GM18858 (cell line): ENCODE results near the gene NPAT.
"Not testable (repeated sequence)": the region's sequence is repeated elsewhere in the genome, so short reads cannot be mapped to it uniquely, and the experiment has no call there.

ENCODE experiments used
- ATAC-seq: cut with Tn5 transposase; IDR thresholded peaks from one replicate; pipeline ENCODE4 v1.9.1; 2021; ENCODE audit not compliant: unreplicated experiment

Gene NPAT

GRCh38 chr11:108160970-108161566 is 61.4 kb downstream of the NPAT start:
- peak; percentile 95 for ATAC-seq

- no peak for ATAC-seq
These were observed 67.8 kb downstream of the NPAT start for GRCh38 chr11:108154591-108154990.

DNA sequence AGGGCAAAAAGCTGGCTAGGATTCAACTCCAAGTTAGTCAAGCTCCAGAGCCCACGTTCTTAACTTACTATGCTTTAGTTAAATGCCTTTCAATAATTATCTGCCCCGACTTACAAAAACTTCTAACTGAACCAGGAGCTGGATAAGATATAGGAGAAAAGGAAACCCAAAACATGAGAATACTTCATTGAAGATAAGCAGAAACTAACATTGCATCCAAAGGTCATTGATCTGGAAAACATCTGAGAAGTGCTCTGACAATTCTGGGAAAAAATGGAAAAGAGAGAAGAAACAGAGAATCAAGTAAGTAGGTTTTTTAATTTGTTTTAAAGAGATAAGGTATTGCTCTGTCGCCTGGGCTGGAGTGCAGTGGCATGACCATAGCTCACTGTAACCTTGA is 73.9 kb downstream of the NPAT start:
- ATAC-seq, result no peak

DNA sequence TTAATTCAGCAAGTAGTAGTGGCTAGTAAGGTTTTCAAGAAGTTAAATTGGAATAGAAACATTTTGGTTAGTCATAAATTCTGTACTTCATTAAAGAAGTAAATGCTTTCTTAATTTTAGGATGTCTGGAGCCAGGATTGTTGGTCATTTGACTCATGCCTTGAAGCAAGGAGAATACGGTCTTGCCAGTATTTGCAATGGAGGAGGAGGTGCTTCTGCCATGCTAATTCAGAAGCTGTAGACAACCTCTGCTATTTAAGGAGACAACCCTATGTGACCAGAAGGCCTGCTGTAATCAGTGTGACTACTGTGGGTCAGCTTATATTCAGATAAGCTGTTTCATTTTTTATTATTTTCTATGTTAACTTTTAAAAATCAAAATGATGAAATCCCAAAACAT is 75.3 kb downstream of the NPAT start:
- no peak for ATAC-seq

DNA sequence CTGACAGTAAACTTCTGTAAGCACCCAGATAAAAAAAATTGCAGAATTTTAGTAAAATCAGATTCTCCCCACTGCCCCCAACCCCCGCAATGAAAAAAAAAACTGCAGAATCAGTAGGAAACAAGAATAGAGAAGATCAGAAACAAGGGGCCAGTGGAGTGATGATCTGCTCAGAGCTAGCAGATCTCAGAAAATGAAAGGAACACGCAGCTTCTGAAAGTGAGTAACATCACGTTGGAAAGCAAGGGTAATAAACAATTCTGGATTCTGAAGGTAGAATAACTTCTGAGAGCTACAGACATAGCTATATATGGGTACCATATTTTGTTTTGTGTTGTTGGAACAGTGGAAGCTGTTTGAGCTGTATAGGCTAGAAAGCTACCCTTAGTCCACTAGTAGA is 77.8 kb downstream of the NPAT start:
- ATAC-seq, result no peak

- ATAC-seq, result no peak
These were observed 80.1 kb downstream of the NPAT start for GRCh38 chr11:108142304-108142703.

- ATAC-seq, result no peak
These were observed 85.2 kb downstream of the NPAT start for GRCh38 chr11:108137212-108137611.

- ATAC-seq, result no peak
These were observed 86.4 kb downstream of the NPAT start for GRCh38 chr11:108135845-108136544.

DNA sequence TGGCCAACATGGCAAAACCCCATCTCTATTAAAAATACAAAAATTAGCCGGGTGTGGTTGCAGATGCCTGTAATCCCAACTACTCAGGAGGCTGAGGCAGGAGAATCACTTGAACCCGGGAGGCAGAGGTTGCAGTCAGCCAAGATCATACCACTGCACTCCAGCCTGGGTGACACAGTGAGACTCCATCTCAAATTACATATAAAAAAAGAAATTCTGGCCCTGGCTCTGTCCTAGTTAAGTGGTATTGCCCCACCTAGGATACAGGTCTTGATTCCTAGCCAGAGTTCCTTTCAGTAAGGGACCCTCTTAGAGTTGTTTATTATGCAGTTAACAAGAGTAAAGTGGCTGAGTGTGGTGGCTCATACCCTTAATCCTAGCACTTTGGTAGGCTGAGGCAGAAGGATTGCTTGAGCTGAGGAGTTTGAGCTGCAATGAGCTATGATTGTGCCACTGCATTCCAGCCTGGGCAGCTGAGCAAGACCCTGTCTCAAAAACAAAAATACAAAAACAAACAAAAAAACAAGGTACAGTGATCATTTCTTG is 89.4 kb downstream of the NPAT start:
- not testable (repeated sequence) for ATAC-seq

DNA sequence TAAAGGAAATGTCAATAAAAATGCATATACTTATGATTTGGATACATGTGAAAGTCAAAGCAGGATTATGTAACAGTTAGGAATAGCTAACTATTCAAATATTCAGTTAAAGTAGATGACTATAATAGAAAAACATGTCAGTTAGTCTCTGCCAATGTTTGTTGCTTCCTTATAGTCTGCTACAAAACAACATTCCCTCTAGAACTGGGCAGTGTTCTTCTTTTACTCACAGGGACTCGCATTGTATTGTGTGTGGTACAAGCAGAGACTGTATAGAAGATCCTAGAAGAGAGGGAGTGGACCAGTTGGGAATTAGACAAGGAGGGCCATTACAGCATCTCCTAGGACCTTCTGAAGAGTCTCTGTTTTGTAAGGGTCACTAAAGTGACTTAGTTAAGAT is 90.4 kb downstream of the NPAT start:
- ATAC-seq, result no peak

GRCh38 chr11:108128772-108129171 is 93.7 kb downstream of the NPAT start:
- ATAC-seq, result no peak

GRCh38 chr11:108125096-108125495 is 97.3 kb downstream of the NPAT start:
- ATAC-seq, result no peak

DNA sequence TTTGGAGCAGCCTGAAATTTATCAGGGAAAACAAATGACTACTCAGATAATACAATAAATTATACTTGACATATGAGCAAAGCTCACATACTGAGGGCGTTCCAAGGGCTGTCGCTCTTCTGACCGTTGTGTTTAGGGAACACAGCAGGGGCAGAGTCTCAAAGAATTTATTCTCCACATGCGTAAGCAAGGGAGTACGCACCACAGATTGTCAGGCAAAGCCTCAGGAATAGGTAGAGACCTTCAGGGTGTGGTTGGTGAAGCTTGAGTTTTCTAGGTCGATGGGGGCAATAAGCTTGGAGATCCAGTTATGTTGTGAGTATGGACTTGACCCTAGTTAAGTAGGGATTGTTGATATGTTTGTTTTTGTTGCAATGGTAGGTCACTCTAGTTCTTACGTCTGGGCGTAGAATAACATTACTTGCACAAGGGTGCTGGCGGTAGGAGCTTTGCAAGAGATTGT is 100.2 kb downstream of the NPAT start:
- ATAC-seq, result no peak

DNA sequence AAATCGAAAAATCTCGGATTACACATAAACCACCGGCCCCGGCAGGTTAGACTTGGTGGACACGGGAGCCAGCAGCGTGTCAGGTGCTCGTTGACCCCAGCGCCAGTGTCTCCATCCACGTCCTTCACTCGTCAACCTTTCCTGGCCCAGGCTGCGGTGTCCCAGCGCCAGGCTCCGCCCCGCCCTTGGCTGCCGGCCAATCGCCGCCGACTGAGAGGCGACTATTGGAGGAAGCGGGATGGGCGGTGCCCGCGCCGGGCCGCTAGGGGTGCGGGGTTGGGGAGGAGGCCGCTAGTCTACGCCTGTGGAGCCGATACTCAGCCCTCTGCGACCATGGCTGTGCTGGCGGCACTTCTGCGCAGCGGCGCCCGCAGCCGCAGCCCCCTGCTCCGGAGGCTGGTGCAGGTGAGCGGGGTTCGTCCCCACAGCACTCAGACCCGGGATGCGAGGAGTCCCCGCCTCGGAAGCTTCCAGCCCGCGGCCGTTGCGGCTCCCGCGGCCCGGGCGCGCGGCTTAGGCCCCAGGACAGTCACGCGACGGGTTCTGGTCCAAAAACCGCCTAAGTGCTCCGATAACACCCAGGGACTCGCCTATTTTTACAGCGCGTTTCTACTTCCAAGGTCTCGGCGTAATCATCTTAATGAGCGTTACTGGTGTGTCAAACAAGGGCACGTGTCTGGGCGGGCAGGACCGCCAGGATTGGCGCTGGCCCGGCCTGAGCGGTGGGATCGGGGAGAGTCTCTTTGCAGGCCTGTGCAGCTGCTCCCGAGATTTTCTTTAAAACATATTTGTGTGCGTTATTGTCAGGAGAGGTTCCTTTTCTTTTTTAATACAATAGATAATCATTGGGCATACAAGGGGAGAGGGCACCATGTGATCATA is 100.9 kb downstream of the NPAT start, which contains the start of gene ACAT1:
ACAT1 (plus strand) TSS at position 294 of the 882 bp plus-strand sequence; CDS start at position 334, 40 bp downstream.
- peak; percentile 92 for ATAC-seq

DNA sequence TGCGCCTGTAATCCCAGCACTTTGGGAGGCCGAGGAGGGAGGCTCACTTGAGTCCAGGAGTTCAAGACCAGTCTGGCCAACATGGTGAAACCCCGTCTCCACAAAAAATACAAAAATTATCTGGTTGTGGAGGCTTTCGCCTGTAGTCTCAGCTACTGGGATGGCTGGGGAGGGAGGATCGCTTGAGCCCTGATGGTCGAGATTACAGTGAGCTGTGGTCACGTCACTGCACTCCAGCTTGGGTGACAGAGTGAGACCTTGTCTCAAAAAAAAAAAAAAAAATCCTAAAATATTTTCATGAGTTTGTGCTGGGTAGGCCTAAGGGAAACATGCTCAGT is 101.5 kb downstream of the NPAT start:
- ATAC-seq, result not testable (repeated sequence)

DNA sequence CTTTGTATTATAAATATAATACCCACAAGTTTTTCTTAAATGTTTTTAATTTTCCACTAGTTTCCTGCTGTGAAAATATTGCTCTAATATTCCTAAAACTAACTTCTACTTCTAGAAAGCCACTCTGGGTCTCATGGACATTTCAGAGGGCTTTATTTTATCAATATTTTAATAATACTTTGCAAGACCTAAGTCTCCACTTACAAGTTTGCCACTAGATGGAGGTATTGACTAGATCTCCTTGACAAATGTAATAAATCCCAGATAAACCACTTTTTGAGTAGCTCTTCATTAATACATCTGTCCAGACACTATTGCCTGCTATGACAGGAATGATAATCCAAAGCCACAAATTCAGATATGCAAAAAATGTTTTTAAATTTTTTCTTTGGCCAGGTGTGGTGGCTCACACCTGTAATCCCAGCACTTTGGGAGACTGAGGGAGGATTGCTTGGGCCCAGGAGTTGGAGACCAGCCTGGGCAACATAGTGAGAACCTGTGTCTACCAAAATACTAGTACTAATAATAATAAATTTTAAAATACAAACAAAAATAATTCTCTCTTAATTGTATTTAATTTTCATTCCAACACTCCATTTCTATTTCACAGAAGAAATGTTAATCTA is 104.6 kb downstream of the NPAT start:
- no peak for ATAC-seq

- ATAC-seq, result no peak
These were observed 106.8 kb downstream of the NPAT start for GRCh38 chr11:108115500-108116140.

DNA sequence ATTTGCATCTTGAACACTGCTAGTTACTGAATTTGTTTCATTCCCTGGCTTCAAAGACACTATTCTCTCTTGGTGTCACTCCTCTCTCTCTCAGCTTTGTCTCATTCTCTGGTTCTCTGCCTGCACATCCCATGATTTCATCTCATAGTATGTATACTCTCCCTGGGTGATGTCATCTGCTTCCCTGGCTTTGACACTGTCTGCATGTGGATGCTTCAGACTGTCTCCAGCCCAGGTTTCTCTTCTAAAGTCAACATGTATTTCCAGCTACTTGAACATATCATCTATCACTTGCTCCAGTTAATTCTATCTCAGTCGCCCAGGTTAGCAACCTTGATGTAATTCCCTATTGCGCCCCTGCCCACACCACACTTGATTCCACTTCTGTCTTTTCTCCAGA is 110.4 kb downstream of the NPAT start:
- no peak for ATAC-seq

DNA sequence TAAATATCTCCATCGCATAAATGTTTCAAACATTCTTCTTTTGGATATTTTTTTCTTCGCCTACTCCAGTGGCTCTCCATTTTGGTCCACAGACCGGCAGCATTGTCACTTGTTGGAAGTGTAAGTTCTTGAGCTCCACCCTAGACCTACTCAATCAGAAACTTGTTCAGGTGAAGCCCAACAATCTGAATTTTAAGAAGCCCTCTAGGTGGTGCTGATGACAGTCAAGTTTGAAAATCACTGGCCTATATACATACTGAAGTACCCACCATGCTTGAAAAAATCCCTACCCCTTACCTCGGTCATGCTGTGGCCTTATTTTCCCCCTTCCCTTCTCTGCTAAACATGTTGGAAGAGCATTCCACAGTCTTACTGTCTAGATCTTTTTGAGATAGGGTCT is 111.3 kb downstream of the NPAT start:
- ATAC-seq, result no peak
